Measurements from ENCODE around the gene HSD3B7.

HSD3B7 gene

GRCh38 chr16:30947541-30947858 is 37.5 kb upstream of the HSD3B7 start:
- no peak overlapping the region for H3K4me3 ChIP-seq (ENCODE audit: low read depth, low read length)
- TF ChIP-seq CTCF (IDR thresholded peaks at IDR 0.05; ENCODE audit: low read depth, low read length) = no peak

GRCh38 chr16:30947859-30948666 is 36.9 kb upstream of the HSD3B7 start:
- peak overlapping the region; percentile 79 for H3K4me3 ChIP-seq (ENCODE audit: low read depth, low read length)
- TF ChIP-seq CTCF (IDR thresholded peaks at IDR 0.05; ENCODE audit: low read depth, low read length) = no peak

DNA sequence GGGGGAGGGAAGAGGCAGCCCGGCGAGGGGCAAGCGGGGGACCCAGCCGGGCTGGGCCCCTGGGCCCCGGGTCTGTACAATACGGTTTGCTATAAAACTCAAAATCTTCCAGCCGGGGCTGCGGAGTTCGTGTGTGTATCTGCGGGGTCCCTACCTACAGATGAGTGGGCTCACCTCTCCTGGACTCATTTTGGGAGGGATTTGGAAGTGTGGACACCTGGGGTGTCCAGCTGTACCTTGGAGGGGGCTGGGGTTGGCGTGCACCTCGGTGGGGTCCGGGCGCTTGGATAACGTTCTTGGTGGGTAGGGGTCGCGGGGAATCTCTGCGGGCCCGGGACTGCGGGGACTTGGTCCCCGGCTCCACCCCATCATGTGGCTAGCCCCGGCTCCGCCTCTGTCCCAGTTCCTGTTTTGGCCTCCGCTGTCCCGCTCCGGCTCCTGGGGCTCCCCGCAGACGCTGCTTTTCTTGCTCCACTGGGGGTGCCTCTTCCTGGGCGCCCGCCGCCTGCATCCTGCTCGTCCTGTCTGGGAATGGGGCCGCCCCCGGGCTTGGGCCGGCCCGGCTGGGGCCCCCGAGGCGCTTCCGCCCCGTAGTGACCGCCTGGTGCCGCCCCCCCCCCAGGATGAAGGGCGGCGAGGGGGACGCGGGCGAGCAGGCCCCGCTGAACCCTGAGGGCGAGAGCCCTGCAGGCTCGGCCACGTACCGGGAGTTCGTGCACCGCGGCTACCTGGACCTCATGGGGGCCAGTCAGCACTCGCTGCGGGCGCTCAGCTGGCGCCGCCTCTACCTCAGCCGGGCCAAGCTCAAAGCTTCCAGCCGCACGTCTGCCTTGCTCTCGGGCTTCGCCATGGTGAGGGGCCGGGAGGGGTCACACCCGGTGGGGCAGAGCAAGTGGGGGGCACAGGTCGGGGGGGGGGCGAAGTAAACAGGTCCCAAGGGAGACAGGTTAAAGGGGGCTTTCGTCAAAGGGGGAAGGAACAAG is 36.0 kb upstream of the HSD3B7 start, which contains the start of gene ORAI3:
ORAI3 (plus strand) TSS at position 402 of the 983 bp plus-strand sequence; CDS start at position 624, 222 bp downstream.
- H3K4me3 ChIP-seq (ENCODE audit: low read depth, low read length) = peak within 1 kb of the TSS; percentile 79
- TF ChIP-seq CTCF (IDR thresholded peaks at IDR 0.05; ENCODE audit: low read depth, low read length) = no peak

DNA sequence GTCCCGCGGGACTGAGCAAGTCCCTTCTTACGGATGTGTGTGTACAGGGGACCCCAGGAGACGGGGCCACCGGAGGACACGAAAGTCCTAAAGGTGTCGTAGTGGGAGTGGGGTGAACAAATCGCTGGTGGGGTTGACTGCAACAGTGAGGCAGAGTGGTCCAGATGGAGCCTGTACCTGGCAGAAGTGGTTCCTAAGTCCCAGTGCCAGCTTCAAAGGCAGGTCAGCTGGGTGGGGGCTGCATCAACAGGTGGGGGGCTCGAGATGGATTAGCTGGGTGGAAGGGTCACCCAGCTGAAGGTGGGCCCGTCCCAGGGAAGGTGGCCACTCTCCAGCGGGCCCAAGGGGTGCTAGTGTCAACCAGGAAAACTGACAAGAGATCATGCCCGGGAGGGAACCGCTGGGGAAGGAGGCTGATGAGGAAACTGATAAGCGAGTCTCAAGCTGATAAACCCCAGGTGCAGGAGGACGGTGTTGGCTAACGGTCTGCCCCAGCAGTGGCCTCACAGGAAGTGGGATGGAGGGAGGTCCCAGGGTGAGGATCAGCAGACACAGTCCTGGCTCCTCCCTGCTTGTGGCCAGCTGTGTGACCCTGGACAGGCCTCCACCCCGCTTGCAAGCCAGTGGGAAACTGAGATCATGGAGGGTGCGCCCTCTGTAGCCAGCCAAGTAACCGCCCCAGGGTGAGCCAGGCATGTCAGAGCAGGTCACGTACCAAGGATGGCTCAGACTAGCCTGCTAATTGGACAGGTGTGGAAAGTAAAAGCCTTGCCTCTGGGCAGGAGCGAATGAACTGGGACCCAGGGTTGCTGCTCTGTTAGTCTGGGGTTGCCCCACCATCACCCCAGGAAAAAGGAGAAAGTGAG is 35.1 kb upstream of the HSD3B7 start:
- TF ChIP-seq CTCF (IDR thresholded peaks at IDR 0.05; ENCODE audit: low read depth, low read length) = 0 out of 2 replicates have a peak, but pooled peaks have one; percentile 11
- H3K4me3 ChIP-seq (ENCODE audit: low read depth, low read length) = peak overlapping the region; percentile 79

- no peak for TF ChIP-seq CTCF (IDR thresholded peaks at IDR 0.05; ENCODE audit: low read depth, low read length)
- H3K4me3 ChIP-seq (ENCODE audit: low read depth, low read length) = peak overlapping the region; percentile 79
Measured at GRCh38 chr16:30950516-30951065, 34.4 kb upstream of the HSD3B7 start.

DNA sequence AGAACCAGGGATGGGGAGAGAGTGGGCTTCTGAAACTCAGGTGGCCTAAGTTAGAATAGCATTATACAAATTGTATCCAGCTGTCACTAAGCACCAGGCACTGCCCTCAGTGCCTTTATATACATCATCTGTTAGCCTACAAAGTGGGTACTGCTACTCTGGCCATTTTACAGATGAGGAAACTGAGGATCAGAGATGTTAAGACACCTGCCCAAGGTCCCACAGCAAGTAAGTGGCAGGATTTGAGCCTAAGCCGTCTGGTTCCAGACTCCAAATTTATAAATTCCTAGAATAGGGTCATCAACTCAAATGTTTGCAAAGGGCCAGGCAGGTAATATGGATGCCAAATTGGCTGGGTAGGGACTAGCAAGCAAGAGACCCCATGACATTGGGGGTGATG is 33.8 kb upstream of the HSD3B7 start:
- TF ChIP-seq CTCF (IDR thresholded peaks at IDR 0.05; ENCODE audit: low read depth, low read length) = no peak
- no peak overlapping the region for H3K4me3 ChIP-seq (ENCODE audit: low read depth, low read length)

All from WI38 (cell line).